Right atrium auricular region (tissue), 2 donors: Measurements from ENCODE around the gene TNFAIP8L1. TPM values are rescaled to one million over a fixed set of nuclear protein-coding genes. Genes with fewer than 3 reads are reported as not detected.
A peak's percentile ranks its signal among the peaks of the same experiment; 100 is the strongest.

Experiments
- DNase-seq: peaks from one replicate; pipeline ENCODE4 v3.0.0-alpha.2; 2019; ENCODE audit warnings: low spot score
- H3K27ac ChIP-seq, 2 donors: fragments of 200-600 bp; sonication (generic); 1 replicate in 1 of 2; 2 replicates in 1 of 2; pipeline ENCODE4 v1.5.1; 2016 to 2019
- H3K27me3 ChIP-seq, 2 donors: fragments of 200-600 bp; sonication (generic); one replicate each; pipeline versions ENCODE4 v1.5.1 to v1.6.0; 2017 to 2019
- H3K36me3 ChIP-seq: fragments of 200-600 bp; sonication (generic); one replicate; pipeline ENCODE4 v1.5.1; 2016
- H3K4me1 ChIP-seq, 2 donors: fragments of 200-600 bp; sonication (generic); one replicate each; pipeline versions ENCODE4 v1.5.1 to v1.6.0; 2017 to 2019
- H3K4me3 ChIP-seq, 2 donors: fragments of 200-600 bp; sonication (generic); 1 replicate in 1 of 2; 2 replicates in 1 of 2; pipeline ENCODE4 v1.5.1; 2017 to 2019; ENCODE audit warnings: mild to moderate bottlenecking in 1 of 2, moderate library complexity in 1 of 2
- H3K9me3 ChIP-seq, 2 donors: fragments of 200-600 bp; sonication (generic); one replicate each; pipeline ENCODE4 v1.5.1; 2019
- total RNA-seq, 2 donors: library from RNA; depleted of rRNA; stranded (reverse); fragments of >200 nt; gene quantifications; one replicate each; pipeline ENCODE4 v1.1.0, GENCODE V29; 2016
- TF ChIP-seq, protein P1 (sequence below), 2 donors: fragments of 200-600 bp; sonication (generic); IDR thresholded peaks; one replicate each; pipeline ENCODE4 v1.5.1; 2019; ENCODE audit warnings: antibody characterized with exemption in 2 of 2

Gene TNFAIP8L1
- total RNA-seq, result 1 to 10 TPM; 2.6 to 4.2 TPM

DNA sequence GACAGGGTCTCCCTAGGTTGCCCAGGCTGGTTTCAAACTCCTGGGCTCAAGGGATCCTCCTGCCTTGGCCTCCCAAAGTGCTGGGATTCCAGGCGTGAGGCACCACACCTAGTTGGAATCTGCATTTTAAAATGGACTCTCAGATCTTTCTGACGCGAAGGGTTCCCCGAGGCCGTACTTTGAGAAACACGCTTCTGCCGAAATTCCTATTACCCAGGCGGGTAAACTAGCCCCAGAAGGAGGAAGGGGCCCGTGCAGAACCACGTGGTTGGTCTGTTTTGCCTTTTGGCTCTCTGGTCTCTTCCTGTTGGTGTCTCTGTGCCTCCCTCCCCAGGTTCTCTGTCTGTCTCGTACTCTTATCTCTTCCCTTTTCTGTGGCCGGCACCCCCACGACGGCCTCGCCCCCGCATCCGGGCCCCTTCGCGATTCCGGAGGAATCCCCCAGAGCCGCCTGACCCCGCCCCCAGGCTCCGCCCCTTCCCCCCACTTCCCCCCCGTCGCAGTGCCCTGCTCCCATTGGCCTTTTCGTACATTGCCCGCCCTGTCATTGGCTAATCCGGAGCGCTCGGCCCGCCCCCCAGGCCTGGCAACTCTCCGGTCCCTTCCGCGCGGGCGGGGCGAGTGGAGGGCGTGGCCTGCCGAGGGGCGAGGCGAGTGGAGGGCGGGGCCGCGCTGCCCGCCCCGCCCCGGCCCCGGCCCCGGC is at the start of gene TNFAIP8L1:
TNFAIP8L1 (plus strand) TSS at position 689 of the 703 bp plus-strand sequence. CDS start 12,354 bp downstream, outside the sequence.
- no peaks in the 10 kb centered on the region for H3K9me3 ChIP-seq
- H3K4me3 ChIP-seq, result peak within 1 kb of the TSS; percentile 53 to 59
- DNase-seq, result peak; percentile 97
- TF ChIP-seq, protein P1, sequence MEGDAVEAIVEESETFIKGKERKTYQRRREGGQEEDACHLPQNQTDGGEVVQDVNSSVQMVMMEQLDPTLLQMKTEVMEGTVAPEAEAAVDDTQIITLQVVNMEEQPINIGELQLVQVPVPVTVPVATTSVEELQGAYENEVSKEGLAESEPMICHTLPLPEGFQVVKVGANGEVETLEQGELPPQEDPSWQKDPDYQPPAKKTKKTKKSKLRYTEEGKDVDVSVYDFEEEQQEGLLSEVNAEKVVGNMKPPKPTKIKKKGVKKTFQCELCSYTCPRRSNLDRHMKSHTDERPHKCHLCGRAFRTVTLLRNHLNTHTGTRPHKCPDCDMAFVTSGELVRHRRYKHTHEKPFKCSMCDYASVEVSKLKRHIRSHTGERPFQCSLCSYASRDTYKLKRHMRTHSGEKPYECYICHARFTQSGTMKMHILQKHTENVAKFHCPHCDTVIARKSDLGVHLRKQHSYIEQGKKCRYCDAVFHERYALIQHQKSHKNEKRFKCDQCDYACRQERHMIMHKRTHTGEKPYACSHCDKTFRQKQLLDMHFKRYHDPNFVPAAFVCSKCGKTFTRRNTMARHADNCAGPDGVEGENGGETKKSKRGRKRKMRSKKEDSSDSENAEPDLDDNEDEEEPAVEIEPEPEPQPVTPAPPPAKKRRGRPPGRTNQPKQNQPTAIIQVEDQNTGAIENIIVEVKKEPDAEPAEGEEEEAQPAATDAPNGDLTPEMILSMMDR (IDR thresholded peaks at IDR 0.05), result no peak
- H3K36me3 ChIP-seq, result no peaks in the 10 kb centered on the region
- H3K4me1 ChIP-seq, result peaks cover 0 to 43% of the 10 kb centered on the region in 2 donors
- peak within 1 kb of the TSS; percentile 58 to 70 for H3K27ac ChIP-seq
- no peaks in the 10 kb centered on the region for H3K27me3 ChIP-seq

- Histone ChIP-seq H3K27ac (no peak overlapping the region), H3K27me3 (peaks cover 0 to 6% of the 10 kb centered on the region in 2 donors), H3K9me3 (no peaks in the 10 kb centered on the region), H3K4me1 (peaks cover 0 to 2% of the 10 kb centered on the region in 2 donors), H3K36me3 (no peaks in the 10 kb centered on the region), H3K4me3 (no peak overlapping the region)
- DNase-seq, result no peak
- TF ChIP-seq, protein P1 (IDR thresholded peaks at IDR 0.05), result peak; percentile 32 to 52
Measured at GRCh38 chr19:4589579-4590410, 49.5 kb upstream of the TNFAIP8L1 start.

GRCh38 chr19:4590559-4590958 is 48.8 kb upstream of the TNFAIP8L1 start:
- no peak overlapping the region for H3K27ac ChIP-seq
- TF ChIP-seq, protein P1 (IDR thresholded peaks at IDR 0.05), result no peak
- no peaks in the 10 kb centered on the region for H3K9me3 ChIP-seq
- no peaks in the 10 kb centered on the region for H3K36me3 ChIP-seq
- no peaks in the 10 kb centered on the region for H3K4me1 ChIP-seq
- no peaks in the 10 kb centered on the region for H3K27me3 ChIP-seq
- H3K4me3 ChIP-seq, result no peak overlapping the region
- DNase-seq, result no peak

GRCh38 chr19:4591320-4591719 is 48.0 kb upstream of the TNFAIP8L1 start:
- TF ChIP-seq, protein P1 (IDR thresholded peaks at IDR 0.05), result no peak
- H3K4me1 ChIP-seq, result no peaks in the 10 kb centered on the region
- H3K27me3 ChIP-seq, result no peaks in the 10 kb centered on the region
- no peak overlapping the region for H3K27ac ChIP-seq
- no peak for DNase-seq
- no peaks in the 10 kb centered on the region for H3K9me3 ChIP-seq
- H3K4me3 ChIP-seq, result no peak overlapping the region
- no peaks in the 10 kb centered on the region for H3K36me3 ChIP-seq

GRCh38 chr19:4592445-4592844 is 46.9 kb upstream of the TNFAIP8L1 start:
- Histone ChIP-seq H3K36me3 (no peaks in the 10 kb centered on the region), H3K4me1 (peaks cover 0 to 4% of the 10 kb centered on the region in 2 donors), H3K27me3 (peaks cover 0 to 4% of the 10 kb centered on the region in 2 donors), H3K27ac (no peak overlapping the region), H3K9me3 (no peaks in the 10 kb centered on the region), H3K4me3 (no peak overlapping the region)
- TF ChIP-seq, protein P1 (IDR thresholded peaks at IDR 0.05), result no peak
- no peak for DNase-seq
